GM21447 (cell line): ENCODE results near the gene TWF2.
A peak's percentile ranks its signal among the peaks of the same experiment; 100 is the strongest.

ENCODE experiments used
- ATAC-seq: cut with Tn5 transposase; IDR thresholded peaks from one replicate; pipeline ENCODE4 v1.9.1; 2021; ENCODE audit not compliant: unreplicated experiment

The TWF2 gene

DNA sequence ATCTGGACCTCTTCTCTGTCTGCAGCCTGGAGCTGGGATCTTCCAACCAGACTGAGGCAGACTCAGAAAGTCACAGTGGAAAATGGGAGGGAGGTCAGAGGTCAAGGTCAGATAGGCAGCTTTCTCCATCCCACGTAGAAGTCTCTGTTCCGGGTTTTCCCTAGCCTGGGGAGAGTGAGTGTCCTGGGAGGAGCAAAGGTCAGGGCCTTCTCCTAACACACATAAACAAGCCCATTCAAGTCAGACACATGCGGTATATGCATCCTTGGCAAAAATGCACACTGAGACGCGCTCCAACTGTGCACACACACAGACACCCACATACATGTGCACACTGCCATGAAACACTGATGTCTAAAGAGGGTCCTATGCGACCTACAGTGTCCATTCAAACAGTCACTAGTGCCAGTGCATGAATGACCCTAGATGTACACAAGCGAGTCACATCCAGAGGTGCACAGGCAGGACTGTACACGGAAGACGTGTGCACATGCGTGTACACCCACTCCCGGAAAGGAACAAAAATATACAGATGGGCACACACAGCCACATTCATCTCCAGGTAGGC lies 681 bp downstream of the TWF2 start:
- no peak for ATAC-seq

DNA sequence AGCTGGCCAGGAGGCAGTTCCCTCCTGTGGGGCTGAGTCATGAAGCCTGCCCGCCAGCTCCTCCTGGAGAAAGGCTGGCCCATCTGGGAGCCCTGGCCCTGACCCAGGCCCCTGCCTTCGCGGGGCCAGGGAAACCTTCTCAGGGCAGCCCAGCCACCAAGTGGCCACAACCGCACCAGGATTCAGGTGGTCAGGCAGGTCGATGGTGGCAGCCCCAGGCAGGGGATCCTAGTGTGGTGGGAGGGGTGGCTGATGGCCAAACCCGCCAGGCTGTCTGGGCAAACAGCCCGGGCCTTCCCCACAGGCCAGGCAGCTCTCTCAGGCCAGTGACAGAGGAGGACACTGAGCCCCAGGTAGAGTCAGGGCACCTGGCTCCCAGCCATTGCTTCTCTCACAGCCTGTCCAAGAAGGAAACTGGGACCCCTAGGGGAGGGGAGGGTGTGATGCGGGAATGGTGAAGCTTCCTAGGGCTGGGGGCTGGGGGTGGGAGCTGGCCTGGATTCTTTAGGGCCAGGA lies 1.2 kb downstream of the TWF2 start:
- ATAC-seq, result no peak

GRCh38 chr3:52237006-52237656 lies 1.8 kb downstream of the TWF2 start:
- ATAC-seq, result no peak

GRCh38 chr3:52236424-52236886 lies 2.5 kb downstream of the TWF2 start:
- no peak for ATAC-seq

- ATAC-seq, result no peak
Observed at GRCh38 chr3:52234516-52235447, 4.2 kb downstream of the TWF2 start.

- no peak for ATAC-seq
Observed at GRCh38 chr3:52233968-52234367, 5.0 kb downstream of the TWF2 start.

- ATAC-seq, result no peak
Observed at GRCh38 chr3:52233108-52233591, 5.8 kb downstream of the TWF2 start.

- ATAC-seq, result no peak
Observed at GRCh38 chr3:52232279-52233107, 6.5 kb downstream of the TWF2 start.

DNA sequence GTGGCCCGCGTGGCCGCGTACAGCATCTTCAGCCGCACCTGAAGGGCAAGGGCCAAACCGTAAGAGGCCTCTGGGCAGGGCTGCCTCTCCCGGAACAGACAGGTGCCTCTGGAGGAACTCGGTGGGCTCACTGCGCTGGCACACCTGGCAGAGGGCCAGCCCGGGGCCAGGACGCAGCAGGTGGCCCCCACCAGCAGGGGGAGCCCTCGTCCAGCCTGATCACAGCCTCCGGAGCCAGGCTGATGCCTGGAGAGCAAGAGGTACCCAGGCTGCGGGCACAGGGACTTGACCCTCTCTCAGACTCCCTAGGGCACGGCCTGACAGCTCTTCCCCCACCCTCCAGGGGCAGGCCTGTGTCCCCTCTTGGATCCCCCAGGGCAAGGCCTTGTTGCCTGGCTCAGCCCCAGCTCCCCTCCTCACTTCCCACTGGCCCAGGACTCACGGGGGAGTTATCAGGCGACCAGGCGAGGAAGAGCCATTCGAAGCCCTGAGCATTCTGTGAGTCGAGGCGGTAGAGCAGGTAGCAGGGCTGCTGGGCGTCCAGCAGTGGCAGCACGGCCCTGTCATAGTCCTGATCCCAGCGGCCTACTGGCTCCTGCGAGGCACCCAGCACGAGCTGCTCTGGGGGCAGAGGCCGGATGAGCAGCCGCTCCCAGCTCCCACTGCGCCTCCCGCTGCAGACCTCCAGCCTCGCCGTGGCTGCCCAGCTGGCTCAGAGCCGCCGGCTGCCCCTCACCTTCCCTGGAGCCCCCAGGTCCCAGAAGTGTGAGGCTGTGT lies 7.3 kb downstream of the TWF2 start:
- ATAC-seq, result no peak

DNA sequence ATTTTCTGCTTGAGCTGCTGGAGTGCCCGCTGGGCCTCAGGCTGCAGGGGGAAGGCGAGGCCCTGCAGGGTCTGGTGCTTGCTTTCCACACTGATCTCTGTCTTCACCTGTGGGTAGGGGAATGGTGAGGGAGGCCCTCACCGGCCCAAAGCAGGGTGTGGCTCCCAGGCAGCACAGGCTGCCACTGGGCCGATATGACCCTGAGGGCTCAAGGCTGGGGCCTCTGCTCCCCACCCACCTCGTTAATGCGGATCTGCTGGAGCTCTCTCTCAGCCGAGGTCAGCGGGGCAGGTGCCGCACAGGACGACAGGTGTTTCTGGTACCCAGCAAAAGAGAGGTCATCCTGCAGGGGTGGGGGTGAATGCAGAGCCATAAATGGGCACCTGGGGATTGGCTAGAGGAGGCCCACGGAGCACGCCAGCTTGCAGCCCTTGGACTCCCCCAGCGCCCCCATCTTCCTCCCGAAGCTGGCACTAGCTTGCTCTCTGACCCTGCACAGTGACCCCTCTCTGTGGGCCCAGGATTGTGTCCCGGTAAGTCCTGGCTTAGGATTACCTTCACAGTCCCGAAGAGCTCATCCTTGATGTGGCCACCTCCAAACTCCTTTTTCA lies 8.0 kb downstream of the TWF2 start:
- ATAC-seq, result no peak

DNA sequence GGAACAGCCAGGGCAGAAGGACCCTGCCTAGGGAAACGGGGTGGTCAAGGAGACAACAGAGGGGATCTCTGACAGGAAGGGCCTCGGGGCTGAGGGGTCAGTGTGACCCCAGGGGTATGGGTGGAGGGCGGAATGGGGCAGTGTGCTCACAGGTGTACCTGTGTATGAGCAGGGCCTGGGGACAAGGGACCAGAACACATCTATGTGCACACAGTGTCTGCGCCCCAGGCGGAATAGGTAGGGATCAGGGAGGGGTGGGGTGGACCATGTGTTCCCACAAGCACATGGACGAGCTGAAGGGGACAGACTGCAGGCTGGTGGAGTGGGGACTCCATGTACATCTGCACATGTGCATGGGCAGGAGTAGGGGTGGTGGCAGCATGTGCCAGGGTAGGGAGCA lies 8.5 kb downstream of the TWF2 start:
- ATAC-seq, result no peak

DNA sequence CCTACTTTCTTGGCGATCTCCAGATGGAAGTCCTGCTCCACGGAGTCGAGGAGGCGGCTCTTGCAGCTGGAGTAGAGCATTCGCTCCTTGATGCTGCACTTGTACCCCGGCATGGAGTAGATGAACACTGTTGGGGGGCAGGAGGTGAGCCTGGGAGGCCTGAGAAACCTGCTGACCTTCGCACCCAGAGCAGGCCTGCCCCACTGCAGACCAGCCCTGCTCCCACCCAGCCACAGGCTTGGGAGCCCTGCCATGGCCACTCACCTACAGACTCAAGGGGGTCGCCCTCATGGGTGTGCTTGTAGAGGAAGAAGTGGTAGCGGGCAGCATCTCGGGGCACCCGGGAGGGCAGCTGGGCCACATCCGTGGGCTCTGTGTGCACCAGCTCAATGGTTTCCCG lies 9.3 kb downstream of the TWF2 start:
- no peak for ATAC-seq

DNA sequence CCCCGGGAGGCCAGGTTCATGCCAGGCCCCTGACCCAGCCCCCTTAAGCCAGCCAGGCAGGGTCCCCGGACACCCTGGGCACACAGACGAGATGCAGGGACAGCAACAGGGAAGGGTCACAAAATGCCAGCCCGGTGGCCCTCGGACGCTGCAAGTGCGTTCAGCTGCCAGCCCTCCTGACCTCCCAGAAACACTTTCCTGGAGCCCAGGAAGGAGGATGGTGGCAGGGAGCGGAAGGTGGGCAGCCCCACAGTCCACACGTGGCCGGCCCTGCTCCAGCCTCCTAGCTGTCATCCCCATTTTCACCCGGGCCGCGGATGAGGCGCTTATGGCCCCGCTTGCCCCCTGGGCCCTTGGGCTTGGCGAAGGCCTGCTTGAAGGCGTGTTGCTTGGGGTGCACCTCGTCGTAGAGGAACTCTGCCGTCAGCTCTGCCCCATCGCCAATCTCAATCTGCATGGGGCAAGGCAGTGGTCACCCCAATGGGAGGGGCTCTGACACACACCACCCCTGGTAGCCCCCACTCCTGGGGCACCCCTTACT lies 10.1 kb downstream of the TWF2 start:
- ATAC-seq, result no peak

DNA sequence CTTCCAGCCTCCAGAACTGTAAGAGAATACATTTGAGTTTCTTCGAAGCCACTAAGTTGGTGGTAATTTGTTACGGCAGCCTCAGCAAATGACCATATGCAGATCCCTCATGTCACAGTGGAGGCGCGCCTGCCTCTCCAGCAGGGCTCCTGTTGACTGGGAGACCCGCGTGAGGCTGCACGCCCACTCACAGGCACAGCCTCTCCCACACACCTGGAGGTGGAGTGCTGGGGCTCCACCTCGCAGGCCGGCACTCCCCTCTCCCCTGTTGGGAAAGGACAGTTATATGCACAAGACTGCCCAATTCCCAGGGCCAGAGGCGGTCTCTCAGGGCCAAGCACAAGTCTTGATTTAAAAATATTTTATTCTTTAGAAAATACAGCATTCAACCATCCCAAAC lies 10.7 kb downstream of the TWF2 start:
- ATAC-seq, result no peak

DNA sequence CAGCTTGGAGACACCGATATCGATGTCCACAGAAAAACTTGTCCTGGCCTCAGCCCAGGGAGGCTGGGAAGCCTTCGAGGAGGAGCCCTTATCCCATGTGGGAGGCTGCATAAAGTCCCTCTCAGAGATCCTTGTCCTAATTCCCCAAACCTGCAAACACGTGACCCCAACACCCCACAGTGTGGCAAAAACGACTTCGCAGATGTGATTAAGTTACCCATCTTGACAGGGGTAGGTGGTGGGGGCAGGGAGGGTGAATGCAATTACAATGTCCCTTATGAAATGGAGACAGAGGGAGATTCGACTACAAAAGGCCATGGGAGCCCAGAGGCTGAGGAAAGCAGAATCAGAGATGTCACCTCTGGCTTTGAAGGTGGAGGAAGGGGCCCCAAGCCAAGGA lies 11.2 kb downstream of the TWF2 start:
- no peak for ATAC-seq

GRCh38 chr3:52227117-52227516 lies 11.8 kb downstream of the TWF2 start:
- no peak for ATAC-seq

GRCh38 chr3:52226229-52226817 lies 12.6 kb downstream of the TWF2 start:
- ATAC-seq, result no peak

GRCh38 chr3:52225452-52226228 lies 13.3 kb downstream of the TWF2 start, which contains the start of gene TLR9:
TLR9 (minus strand) TSS chr3:52225645; CDS start chr3:52225529, 116 bp downstream.
- peak; percentile 86 for ATAC-seq
